Measurements from ENCODE around the gene WDR73.
"Not testable (repeated sequence)": the region's sequence is repeated elsewhere in the genome, so short reads cannot be mapped to it uniquely, and the experiment has no call there.

WDR73 gene

GRCh38 chr15:84657748-84658079 is 3.6 kb upstream of the WDR73 start:
- Histone ChIP-seq H3K4me1 (ENCODE audit: control insufficient read depth, insufficient read depth, low read length) (no peaks in the 10 kb centered on the region), H3K9me3 (ENCODE audit: control insufficient read depth, insufficient read depth, low read length) (no peaks in the 10 kb centered on the region)

GRCh38 chr15:84656972-84657371 is 2.9 kb upstream of the WDR73 start:
- no CpG with 5 or more reads among the region's 7 CpGs for WGBS (ENCODE audit: insufficient coverage, insufficient read length)
- Histone ChIP-seq H3K27me3 (ENCODE audit: control insufficient read depth, insufficient read depth, low read length) (no peaks in the 10 kb centered on the region; the same call in 1 of the 2 replicates), H3K4me3 (ENCODE audit: low read length) (no peak overlapping the region), H3K4me1 (ENCODE audit: control insufficient read depth, insufficient read depth, low read length) (no peaks in the 10 kb centered on the region), H3K27ac (ENCODE audit: low read length) (no peak overlapping the region), H3K36me3 (ENCODE audit: control insufficient read depth, insufficient read depth, low read length) (peaks cover 2% of the 10 kb centered on the region; the same call in 1 of the 2 replicates), H3K9me3 (ENCODE audit: control insufficient read depth, insufficient read depth, low read length) (no peaks in the 10 kb centered on the region)
- DNase-seq (ENCODE audit: low read depth, low spot score), result no peak

More at GRCh38 chr15:84657748-84658079, 3.6 kb upstream of the WDR73 start:
- WGBS (ENCODE audit: insufficient coverage, insufficient read length), result no CpG with 5 or more reads among the region's 17 CpGs
- Histone ChIP-seq H3K36me3 (ENCODE audit: control insufficient read depth, insufficient read depth, low read length) (no peaks in the 10 kb centered on the region), H3K4me3 (ENCODE audit: low read length) (peak overlapping the region; percentile 42; the same call in 1 of the 2 replicates), H3K27ac (ENCODE audit: low read length) (no peak overlapping the region), H3K27me3 (ENCODE audit: control insufficient read depth, insufficient read depth, low read length) (no peaks in the 10 kb centered on the region; the same call in 1 of the 2 replicates)
- DNase-seq (ENCODE audit: low read depth, low spot score), result no peak

- Histone ChIP-seq H3K4me1 (ENCODE audit: control insufficient read depth, insufficient read depth, low read length) (no peaks in the 10 kb centered on the region), H3K27ac (ENCODE audit: low read length) (no peak overlapping the region)
- WGBS (ENCODE audit: insufficient coverage, insufficient read length), result no CpG with 5 or more reads among the region's 19 CpGs
These were observed 788 bp upstream of the WDR73 start for GRCh38 chr15:84654689-84655453.

GRCh38 chr15:84653584-84653909 is 536 bp downstream of the WDR73 start:
- no peaks in the 10 kb centered on the region; the same call in 1 of the 2 replicates for H3K27me3 ChIP-seq (ENCODE audit: control insufficient read depth, insufficient read depth, low read length)
- H3K36me3 ChIP-seq (ENCODE audit: control insufficient read depth, insufficient read depth, low read length), result peaks cover 9% of the 10 kb centered on the region; the same call in 1 of the 2 replicates
- no peaks in the 10 kb centered on the region for H3K9me3 ChIP-seq (ENCODE audit: control insufficient read depth, insufficient read depth, low read length)
- no peaks in the 10 kb centered on the region for H3K4me1 ChIP-seq (ENCODE audit: control insufficient read depth, insufficient read depth, low read length)
- no peak overlapping the region for H3K27ac ChIP-seq (ENCODE audit: low read length)
- WGBS (ENCODE audit: insufficient coverage, insufficient read length), result no CpG with 5 or more reads among the region's 7 CpGs
- peak overlapping the region; percentile 79; the same call in 1 of the 2 replicates for H3K4me3 ChIP-seq (ENCODE audit: low read length)
- no peak for DNase-seq (ENCODE audit: low read depth, low spot score)

More at GRCh38 chr15:84654689-84655453, 788 bp upstream of the WDR73 start:
- peaks cover 4% of the 10 kb centered on the region; the same call in 1 of the 2 replicates for H3K36me3 ChIP-seq (ENCODE audit: control insufficient read depth, insufficient read depth, low read length)
- peak overlapping the region; percentile 79; the same call in 1 of the 2 replicates for H3K4me3 ChIP-seq (ENCODE audit: low read length)
- no peak for DNase-seq (ENCODE audit: low read depth, low spot score)
- H3K27me3 ChIP-seq (ENCODE audit: control insufficient read depth, insufficient read depth, low read length), result no peaks in the 10 kb centered on the region; the same call in 1 of the 2 replicates
- no peaks in the 10 kb centered on the region for H3K9me3 ChIP-seq (ENCODE audit: control insufficient read depth, insufficient read depth, low read length)

- H3K27me3 ChIP-seq (ENCODE audit: control insufficient read depth, insufficient read depth, low read length), result no peaks in the 10 kb centered on the region
- H3K9me3 ChIP-seq (ENCODE audit: control insufficient read depth, insufficient read depth, low read length), result no peaks in the 10 kb centered on the region
- no peak overlapping the region for H3K27ac ChIP-seq (ENCODE audit: low read length)
These were observed 4.4 kb downstream of the WDR73 start for GRCh38 chr15:84649706-84650105.

GRCh38 chr15:84648539-84648938 is 5.5 kb downstream of the WDR73 start:
- H3K27ac ChIP-seq (ENCODE audit: low read length), result no peak overlapping the region
- H3K36me3 ChIP-seq (ENCODE audit: control insufficient read depth, insufficient read depth, low read length), result peaks cover 39% of the 10 kb centered on the region
- no peaks in the 10 kb centered on the region for H3K27me3 ChIP-seq (ENCODE audit: control insufficient read depth, insufficient read depth, low read length)
- WGBS (ENCODE audit: insufficient coverage, insufficient read length), result no CpG with 5 or more reads among the region's 3 CpGs
- no peak for DNase-seq (ENCODE audit: low read depth, low spot score)
- H3K9me3 ChIP-seq (ENCODE audit: control insufficient read depth, insufficient read depth, low read length), result no peaks in the 10 kb centered on the region
- H3K4me3 ChIP-seq (ENCODE audit: low read length), result no peak overlapping the region
- no peaks in the 10 kb centered on the region for H3K4me1 ChIP-seq (ENCODE audit: control insufficient read depth, insufficient read depth, low read length)

More at GRCh38 chr15:84649706-84650105, 4.4 kb downstream of the WDR73 start:
- no peak for DNase-seq (ENCODE audit: low read depth, low spot score)
- no peak overlapping the region for H3K4me3 ChIP-seq (ENCODE audit: low read length)
- peaks cover 34% of the 10 kb centered on the region for H3K36me3 ChIP-seq (ENCODE audit: control insufficient read depth, insufficient read depth, low read length)
- WGBS (ENCODE audit: insufficient coverage, insufficient read length), result no CpG with 5 or more reads among the region's 2 CpGs
- no peaks in the 10 kb centered on the region for H3K4me1 ChIP-seq (ENCODE audit: control insufficient read depth, insufficient read depth, low read length)

- Histone ChIP-seq H3K27me3 (ENCODE audit: control insufficient read depth, insufficient read depth, low read length) (no peaks in the 10 kb centered on the region), H3K36me3 (ENCODE audit: control insufficient read depth, insufficient read depth, low read length) (peaks cover 43% of the 10 kb centered on the region), H3K27ac (ENCODE audit: low read length) (no peak overlapping the region), H3K4me1 (ENCODE audit: control insufficient read depth, insufficient read depth, low read length) (no peaks in the 10 kb centered on the region), H3K4me3 (ENCODE audit: low read length) (no peak overlapping the region), H3K9me3 (ENCODE audit: control insufficient read depth, insufficient read depth, low read length) (no peaks in the 10 kb centered on the region)
- no peak for DNase-seq (ENCODE audit: low read depth, low spot score)
These were observed 6.4 kb downstream of the WDR73 start for GRCh38 chr15:84647726-84648125.

- Histone ChIP-seq H3K4me3 (ENCODE audit: low read length) (no peak overlapping the region), H3K9me3 (ENCODE audit: control insufficient read depth, insufficient read depth, low read length) (no peaks in the 10 kb centered on the region), H3K27ac (ENCODE audit: low read length) (no peak overlapping the region), H3K27me3 (ENCODE audit: control insufficient read depth, insufficient read depth, low read length) (no peaks in the 10 kb centered on the region), H3K36me3 (ENCODE audit: control insufficient read depth, insufficient read depth, low read length) (peaks cover 39% of the 10 kb centered on the region), H3K4me1 (ENCODE audit: control insufficient read depth, insufficient read depth, low read length) (no peaks in the 10 kb centered on the region)
- no peak for DNase-seq (ENCODE audit: low read depth, low spot score)
- no CpG with 5 or more reads among the region's 10 CpGs for WGBS (ENCODE audit: insufficient coverage, insufficient read length)
These were observed 8.1 kb downstream of the WDR73 start for GRCh38 chr15:84645997-84646396.

- H3K4me3 ChIP-seq (ENCODE audit: low read length), result no peak overlapping the region
- no peak for DNase-seq (ENCODE audit: low read depth, low spot score)
- H3K9me3 ChIP-seq (ENCODE audit: control insufficient read depth, insufficient read depth, low read length), result no peaks in the 10 kb centered on the region
- no CpG with 5 or more reads among the region's 10 CpGs for WGBS (ENCODE audit: insufficient coverage, insufficient read length)
- no peaks in the 10 kb centered on the region for H3K27me3 ChIP-seq (ENCODE audit: control insufficient read depth, insufficient read depth, low read length)
- H3K4me1 ChIP-seq (ENCODE audit: control insufficient read depth, insufficient read depth, low read length), result no peaks in the 10 kb centered on the region
- H3K36me3 ChIP-seq (ENCODE audit: control insufficient read depth, insufficient read depth, low read length), result peaks cover 39% of the 10 kb centered on the region
- no peak overlapping the region for H3K27ac ChIP-seq (ENCODE audit: low read length)
These were observed 8.6 kb downstream of the WDR73 start for GRCh38 chr15:84645496-84645895.

GRCh38 chr15:84643838-84644237 is 10.2 kb downstream of the WDR73 start:
- WGBS (ENCODE audit: insufficient coverage, insufficient read length), result no CpG with 5 or more reads among the region's 6 CpGs
- Histone ChIP-seq H3K4me1 (ENCODE audit: control insufficient read depth, insufficient read depth, low read length) (no peaks in the 10 kb centered on the region), H3K27me3 (ENCODE audit: control insufficient read depth, insufficient read depth, low read length) (no peaks in the 10 kb centered on the region), H3K36me3 (ENCODE audit: control insufficient read depth, insufficient read depth, low read length) (peaks cover 40% of the 10 kb centered on the region), H3K9me3 (ENCODE audit: control insufficient read depth, insufficient read depth, low read length) (no peaks in the 10 kb centered on the region), H3K27ac (ENCODE audit: low read length) (no peak overlapping the region), H3K4me3 (ENCODE audit: low read length) (no peak overlapping the region)
- DNase-seq (ENCODE audit: low read depth, low spot score), result no peak

- not testable (repeated sequence) for H3K4me3 ChIP-seq (ENCODE audit: low read length); H3K27me3 ChIP-seq (ENCODE audit: control insufficient read depth, insufficient read depth, low read length); H3K9me3 ChIP-seq (ENCODE audit: control insufficient read depth, insufficient read depth, low read length); H3K27ac ChIP-seq (ENCODE audit: low read length); H3K4me1 ChIP-seq (ENCODE audit: control insufficient read depth, insufficient read depth, low read length); DNase-seq (ENCODE audit: low read depth, low spot score)
- peaks cover 30% of the 10 kb centered on the region for H3K36me3 ChIP-seq (ENCODE audit: control insufficient read depth, insufficient read depth, low read length)
- WGBS (ENCODE audit: insufficient coverage, insufficient read length), result no CpG with 5 or more reads among the region's 2 CpGs
These were observed 11.4 kb downstream of the WDR73 start for GRCh38 chr15:84642640-84643039.

Data from iPS DF 6.9 (cell line).